ENCODE data around the gene TRIM75. TPM values are rescaled to one million over a fixed set of nuclear protein-coding genes. Genes with fewer than 3 reads are reported as not detected.
"Not testable (repeated sequence)": the region's sequence is repeated elsewhere in the genome, so short reads cannot be mapped to it uniquely, and the experiment has no call there.

TRIM75 gene
- total and polyA plus RNA-seq, 9 donors = not detected

GRCh38 chr4:165058666-165059065, 5.0 kb downstream of the TRIM75 start:
- DNase-seq = no peak
- 13 to 28% (median 20%) methylated on average over 2 of the region's 2 CpGs for WGBS, 3 donors
- H3K4me1 ChIP-seq (ENCODE audit: insufficient read depth) = peaks cover 3% of the 10 kb centered on the region

GRCh38 chr4:165059386-165059785, 5.7 kb downstream of the TRIM75 start:
- Histone ChIP-seq H3K4me1 (ENCODE audit: insufficient read depth) (peaks cover 3% of the 10 kb centered on the region), H3K4me3 (no peak overlapping the region), H3K9me3 (no peaks in the 10 kb centered on the region), H3K36me3 (no peaks in the 10 kb centered on the region), H3K27ac (no peak overlapping the region), H3K27me3 (no peaks in the 10 kb centered on the region)
- WGBS, 3 donors = 73 to 82% (median 78%) methylated on average over 4 of the region's 4 CpGs
- no peak for TF ChIP-seq CTCF (IDR thresholded peaks at IDR 0.05)
- no peak for TF ChIP-seq EP300 (IDR thresholded peaks at IDR 0.05)
- TF ChIP-seq POLR2A (IDR thresholded peaks at IDR 0.05) = no peak
- no peak for DNase-seq
- intact Hi-C loops (cut with DNase I) = no loop called here

More at GRCh38 chr4:165058666-165059065, 5.0 kb downstream of the TRIM75 start:
- no peak overlapping the region for H3K27ac ChIP-seq
- no peaks in the 10 kb centered on the region for H3K36me3 ChIP-seq
- intact Hi-C loops (cut with DNase I) = no loop called here
- H3K27me3 ChIP-seq = no peaks in the 10 kb centered on the region
- H3K9me3 ChIP-seq = no peaks in the 10 kb centered on the region
- no peak for TF ChIP-seq POLR2A (IDR thresholded peaks at IDR 0.05)
- no peak for TF ChIP-seq EP300 (IDR thresholded peaks at IDR 0.05)
- no peak for TF ChIP-seq CTCF (IDR thresholded peaks at IDR 0.05)
- no peak overlapping the region for H3K4me3 ChIP-seq

- TF ChIP-seq POLR2A (IDR thresholded peaks at IDR 0.05) (no peak), CTCF (IDR thresholded peaks at IDR 0.05) (no peak), EP300 (IDR thresholded peaks at IDR 0.05) (no peak)
Observed at GRCh38 chr4:165060938-165061337, 7.3 kb downstream of the TRIM75 start.

GRCh38 chr4:165070560-165070959, 16.9 kb downstream of the TRIM75 start:
- DNase-seq = no peak
- Histone ChIP-seq H3K27ac (no peak overlapping the region), H3K9me3 (no peaks in the 10 kb centered on the region), H3K27me3 (no peaks in the 10 kb centered on the region), H3K4me3 (no peak overlapping the region), H3K4me1 (ENCODE audit: insufficient read depth) (peaks cover 2% of the 10 kb centered on the region), H3K36me3 (no peaks in the 10 kb centered on the region)
- TF ChIP-seq EP300 (IDR thresholded peaks at IDR 0.05) (no peak), POLR2A (IDR thresholded peaks at IDR 0.05) (no peak), CTCF (IDR thresholded peaks at IDR 0.05) (no peak)
- intact Hi-C loops (cut with DNase I) = no loop called here
- 26 to 60% (median 40%) methylated on average over 1 of the region's 1 CpG for WGBS, 3 donors

More at GRCh38 chr4:165060938-165061337, 7.3 kb downstream of the TRIM75 start:
- H3K27ac ChIP-seq = no peak overlapping the region
- no peak overlapping the region for H3K4me3 ChIP-seq
- peaks cover 3% of the 10 kb centered on the region for H3K4me1 ChIP-seq (ENCODE audit: insufficient read depth)
- DNase-seq = no peak
- H3K36me3 ChIP-seq = no peaks in the 10 kb centered on the region
- no peaks in the 10 kb centered on the region for H3K9me3 ChIP-seq
- intact Hi-C loops (cut with DNase I) = no loop called here
- H3K27me3 ChIP-seq = no peaks in the 10 kb centered on the region
- 50 to 63% (median 53%) methylated on average over 1 of the region's 1 CpG for WGBS, 3 donors

- H3K4me3 ChIP-seq; DNase-seq; H3K27me3 ChIP-seq; H3K9me3 ChIP-seq; H3K36me3 ChIP-seq; H3K27ac ChIP-seq; H3K4me1 ChIP-seq (ENCODE audit: insufficient read depth); intact Hi-C loops (cut with DNase I): not testable (repeated sequence)
- WGBS, 3 donors = 6 to 20% (median 8%) methylated on average over 11 of the region's 11 CpGs
Observed at GRCh38 chr4:165073346-165073745, 19.7 kb downstream of the TRIM75 start.

Measured in ovary (tissue), 9 donors.